HG02642 (cell line): ENCODE measurements around the gene ACO2.
"Not testable (repeated sequence)": the region's sequence is repeated elsewhere in the genome, so short reads cannot be mapped to it uniquely, and the experiment has no call there.

Experiments
- ATAC-seq: cut with Tn5 transposase; IDR thresholded peaks from one replicate; pipeline ENCODE4 v1.9.1; 2021; ENCODE audit warnings: mild to moderate bottlenecking; ENCODE audit not compliant: unreplicated experiment, poor library complexity

ACO2 gene

GRCh38 chr22:41561788-41562187 lies 92.9 kb downstream of the ACO2 start:
- ATAC-seq = no peak

GRCh38 chr22:41562461-41562860 lies 93.5 kb downstream of the ACO2 start:
- no peak for ATAC-seq

GRCh38 chr22:41563051-41563711 lies 94.3 kb downstream of the ACO2 start:
- no peak for ATAC-seq

- no peak for ATAC-seq
These were observed 95.6 kb downstream of the ACO2 start for GRCh38 chr22:41564563-41564962.

- no peak for ATAC-seq
These were observed 96.6 kb downstream of the ACO2 start for GRCh38 chr22:41565403-41566054.

GRCh38 chr22:41567512-41567768 lies 98.5 kb downstream of the ACO2 start:
- ATAC-seq = no peak

- ATAC-seq = no peak
These were observed 99.9 kb downstream of the ACO2 start for GRCh38 chr22:41568811-41569210.

GRCh38 chr22:41570221-41570620 lies 101.3 kb downstream of the ACO2 start:
- ATAC-seq = no peak

- no peak for ATAC-seq
These were observed 102.9 kb downstream of the ACO2 start for GRCh38 chr22:41571786-41572185.

GRCh38 chr22:41572305-41572704 lies 103.4 kb downstream of the ACO2 start:
- not testable (repeated sequence) for ATAC-seq

- ATAC-seq = no peak
These were observed 104.8 kb downstream of the ACO2 start for GRCh38 chr22:41573677-41574076.

GRCh38 chr22:41574847-41575381 lies 106.0 kb downstream of the ACO2 start:
- ATAC-seq = no peak

GRCh38 chr22:41575533-41575932 lies 106.6 kb downstream of the ACO2 start:
- ATAC-seq = no peak

GRCh38 chr22:41576877-41577276 lies 108.0 kb downstream of the ACO2 start:
- no peak for ATAC-seq

- ATAC-seq = no peak
These were observed 109.2 kb downstream of the ACO2 start for GRCh38 chr22:41578114-41578513.
